OCI-M1 (cell line): ENCODE measurements around the gene BLCAP.
A peak's percentile ranks its signal among the peaks of the same experiment; 100 is the strongest.
"Not testable (repeated sequence)": the region's sequence is repeated elsewhere in the genome, so short reads cannot be mapped to it uniquely, and the experiment has no call there.

Experiments
- DNase-seq: peaks from one replicate; lab custom pipeline; 2025; lab: John Stamatoyannopoulos, UW

BLCAP gene, protein sequence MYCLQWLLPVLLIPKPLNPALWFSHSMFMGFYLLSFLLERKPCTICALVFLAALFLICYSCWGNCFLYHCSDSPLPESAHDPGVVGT

DNA sequence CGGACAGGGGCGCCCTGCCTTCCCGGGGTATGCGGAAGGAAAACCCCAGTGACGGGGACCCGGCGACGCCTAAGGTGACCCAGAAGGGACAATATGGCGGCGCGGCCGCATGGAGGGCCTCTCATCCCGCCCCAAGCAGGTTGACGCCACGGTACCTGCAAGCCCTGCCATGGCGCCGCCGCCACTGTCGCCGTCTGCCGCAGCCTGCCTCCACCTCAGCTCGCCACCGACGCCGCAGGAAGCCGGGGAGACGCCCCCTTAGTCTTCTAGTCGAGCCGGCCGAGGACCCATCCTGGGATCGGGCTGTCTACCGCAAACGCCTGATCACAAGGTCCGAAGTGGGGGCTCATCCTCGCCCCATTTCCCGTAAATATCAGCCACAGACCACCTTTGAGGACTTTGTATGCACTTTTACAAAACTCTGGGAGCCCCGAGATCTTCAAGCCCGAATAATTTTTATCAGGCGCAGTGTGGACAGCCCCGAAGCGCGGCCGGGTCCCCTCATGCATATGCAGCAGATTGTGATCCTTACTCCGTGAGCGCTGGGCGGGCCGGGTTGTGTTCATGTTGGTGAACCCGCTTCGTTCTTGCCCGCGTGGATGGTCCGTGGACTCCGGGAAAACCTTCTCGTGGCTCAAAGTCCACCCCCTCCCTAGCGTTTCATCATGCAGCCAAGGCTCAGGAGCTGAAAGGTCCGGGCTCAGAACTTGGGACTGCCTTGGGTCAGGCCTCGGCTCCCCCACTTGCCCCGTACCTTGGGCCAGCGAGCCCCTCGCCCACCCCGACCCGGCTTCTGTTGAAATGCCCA lies at the start of gene BLCAP:
TSS of gene BLCAP (minus strand) at position 239 of the 808 bp plus-strand sequence. CDS start 8,702 bp downstream, outside the sequence.
- peak; percentile 96 for DNase-seq

DNA sequence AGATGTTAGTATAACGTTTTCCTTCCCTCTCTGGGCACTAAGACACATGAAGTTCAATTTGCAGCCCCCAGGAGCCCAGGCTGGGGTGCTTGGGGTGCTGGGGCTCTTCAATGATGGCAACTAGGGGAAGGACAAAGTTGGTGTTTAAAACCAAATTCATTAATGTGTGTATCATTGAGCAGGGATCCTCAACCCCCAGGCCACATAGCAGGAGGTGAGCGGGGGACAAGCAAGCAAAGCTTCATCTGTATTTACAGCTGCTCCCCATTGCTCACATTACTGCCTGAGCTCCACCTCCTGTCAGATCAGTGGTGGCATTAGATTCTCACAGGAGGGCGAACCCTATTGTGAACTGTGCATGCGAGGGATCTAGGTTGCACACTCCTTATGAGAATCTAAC lies 49.8 kb upstream of the BLCAP start:
- DNase-seq: not testable (repeated sequence)

DNA sequence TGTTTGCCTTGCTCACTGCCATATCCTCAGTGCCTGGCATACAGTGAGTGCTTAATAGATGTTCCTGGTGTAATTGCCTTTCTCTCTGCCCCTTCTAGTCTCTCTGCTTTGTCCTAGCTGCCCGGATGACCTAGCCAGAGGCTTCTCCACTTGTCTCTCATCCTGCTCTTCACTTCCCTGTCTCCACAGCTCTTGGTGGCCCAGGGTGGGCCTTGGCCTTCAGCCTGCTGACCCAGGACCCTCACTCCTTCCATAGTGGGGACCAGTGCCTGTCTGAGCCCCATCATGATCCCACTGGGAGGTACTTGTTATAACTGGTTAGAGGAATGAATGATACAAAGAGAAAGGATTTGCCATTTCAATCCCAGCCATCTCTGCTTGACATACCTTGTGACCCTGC lies 49.2 kb upstream of the BLCAP start:
- no peak for DNase-seq

DNA sequence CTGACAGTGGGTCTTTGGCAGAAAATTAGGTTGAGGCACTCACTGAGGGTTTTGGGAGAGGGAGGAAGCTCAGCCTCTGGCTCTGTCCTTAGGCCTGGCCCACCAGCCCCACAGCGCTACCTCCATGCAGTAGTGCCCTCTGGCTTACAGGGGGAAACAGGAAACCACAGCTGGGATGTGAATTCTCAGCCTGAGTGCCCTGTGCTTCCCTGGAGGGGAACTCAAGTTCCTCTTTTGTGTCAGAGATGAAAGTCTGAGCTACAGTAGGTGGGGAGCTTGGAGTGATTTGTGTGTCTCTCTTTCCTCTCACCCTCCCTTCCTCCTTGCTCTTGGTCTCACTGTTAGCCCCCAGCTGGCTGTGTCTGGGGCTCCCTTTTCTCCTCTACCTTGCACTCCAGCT lies 48.2 kb upstream of the BLCAP start:
- peak; percentile 65 for DNase-seq

DNA sequence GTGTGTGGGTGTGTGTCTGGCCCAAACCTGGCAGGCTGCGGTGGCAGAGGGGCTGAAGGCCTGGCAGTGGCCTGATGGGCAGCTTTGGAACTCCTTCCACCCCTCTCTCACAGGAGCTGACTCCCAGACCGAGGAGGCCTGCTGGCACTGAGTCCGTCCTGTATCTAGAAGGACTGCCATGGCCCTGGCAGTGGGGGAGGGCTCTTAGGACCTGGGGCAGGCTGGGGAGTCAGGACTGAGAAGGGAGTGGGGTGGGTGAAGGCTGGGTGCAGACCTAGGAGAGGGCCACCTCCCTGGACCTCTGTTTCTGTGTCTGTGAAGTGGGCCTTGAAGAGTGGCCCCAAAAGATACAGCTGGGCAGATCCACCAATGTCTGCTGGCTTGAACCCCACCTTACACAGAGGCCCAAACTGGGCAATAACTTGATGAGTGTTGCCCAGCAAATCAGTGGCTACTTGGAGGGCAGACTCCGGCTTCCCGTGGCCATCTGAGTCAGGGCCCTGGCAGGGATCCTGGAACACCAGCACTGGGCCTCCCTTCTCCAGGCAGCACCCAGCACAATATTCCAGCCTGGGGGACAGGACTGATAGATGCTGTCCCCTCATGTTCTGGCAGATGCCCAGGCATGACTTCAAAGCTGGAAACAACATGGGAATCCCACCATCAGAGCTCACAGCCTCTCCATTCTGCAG lies 46.7 kb upstream of the BLCAP start:
- no peak for DNase-seq

DNA sequence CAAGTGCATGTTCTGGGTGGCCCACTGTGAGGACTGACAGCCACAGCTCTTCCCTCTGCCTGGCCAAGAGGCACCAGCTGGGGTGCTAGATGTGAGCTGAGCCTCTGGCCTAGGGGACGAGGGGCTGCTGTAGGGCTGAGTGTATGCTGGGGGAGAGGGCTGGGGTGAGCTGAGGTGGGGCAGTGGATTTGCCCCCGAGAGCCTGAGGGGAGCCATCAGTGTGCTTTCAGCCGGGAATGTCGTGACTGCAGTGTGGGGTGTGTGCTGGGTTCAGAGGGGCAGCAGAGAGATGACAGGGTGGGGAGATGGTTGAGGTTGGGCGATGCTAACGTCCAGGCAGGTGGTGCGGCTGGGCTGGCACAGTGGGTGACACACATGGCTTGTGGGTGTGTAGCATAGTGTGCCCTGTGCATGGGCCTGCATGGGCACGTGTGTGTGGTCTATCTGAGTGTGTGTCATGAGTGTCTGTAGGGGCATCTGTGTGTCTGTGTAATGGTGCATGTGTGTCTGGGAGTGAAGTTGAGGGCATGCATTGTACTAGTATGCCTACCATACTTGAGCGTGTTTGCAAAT lies 46.0 kb upstream of the BLCAP start:
- DNase-seq: no peak

DNA sequence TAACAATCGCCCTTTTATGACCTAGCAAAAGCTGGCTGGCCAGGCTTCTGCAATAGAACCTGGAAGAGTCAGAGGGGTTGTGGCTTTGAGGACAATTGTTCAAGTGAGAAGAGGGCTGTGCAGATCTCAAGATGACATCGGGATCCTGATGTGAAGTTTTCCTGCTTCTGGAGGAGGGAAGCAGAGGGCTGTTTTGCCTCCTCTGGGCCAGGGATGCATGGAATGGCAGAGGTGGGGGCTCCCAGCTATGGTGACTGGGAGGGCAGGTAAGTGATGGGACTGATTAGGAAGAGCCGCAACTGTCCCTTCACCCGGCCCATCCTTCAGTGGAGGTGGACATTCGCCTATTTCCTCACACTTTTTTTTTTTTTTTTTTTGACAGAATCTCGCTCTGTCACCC lies 43.4 kb upstream of the BLCAP start:
- no peak for DNase-seq

DNA sequence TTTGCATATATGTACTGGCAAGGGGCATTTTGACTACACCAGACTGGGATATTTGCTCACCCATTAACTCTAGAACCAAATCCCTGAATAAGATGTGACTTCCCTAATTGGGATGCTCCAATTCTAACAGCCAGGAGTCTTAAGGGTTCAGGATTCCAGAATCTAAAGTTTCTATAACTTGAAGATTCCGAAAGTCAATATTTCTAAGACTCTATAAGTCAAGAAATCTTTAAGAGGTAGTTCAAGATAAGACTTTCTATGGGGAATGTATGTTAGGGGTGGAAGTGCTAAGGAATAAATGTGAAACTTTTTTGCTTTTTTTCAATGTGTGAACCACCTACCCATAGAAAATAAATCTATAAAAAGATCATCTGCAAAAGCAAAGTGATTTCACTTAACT lies 42.7 kb upstream of the BLCAP start:
- DNase-seq: no peak

DNA sequence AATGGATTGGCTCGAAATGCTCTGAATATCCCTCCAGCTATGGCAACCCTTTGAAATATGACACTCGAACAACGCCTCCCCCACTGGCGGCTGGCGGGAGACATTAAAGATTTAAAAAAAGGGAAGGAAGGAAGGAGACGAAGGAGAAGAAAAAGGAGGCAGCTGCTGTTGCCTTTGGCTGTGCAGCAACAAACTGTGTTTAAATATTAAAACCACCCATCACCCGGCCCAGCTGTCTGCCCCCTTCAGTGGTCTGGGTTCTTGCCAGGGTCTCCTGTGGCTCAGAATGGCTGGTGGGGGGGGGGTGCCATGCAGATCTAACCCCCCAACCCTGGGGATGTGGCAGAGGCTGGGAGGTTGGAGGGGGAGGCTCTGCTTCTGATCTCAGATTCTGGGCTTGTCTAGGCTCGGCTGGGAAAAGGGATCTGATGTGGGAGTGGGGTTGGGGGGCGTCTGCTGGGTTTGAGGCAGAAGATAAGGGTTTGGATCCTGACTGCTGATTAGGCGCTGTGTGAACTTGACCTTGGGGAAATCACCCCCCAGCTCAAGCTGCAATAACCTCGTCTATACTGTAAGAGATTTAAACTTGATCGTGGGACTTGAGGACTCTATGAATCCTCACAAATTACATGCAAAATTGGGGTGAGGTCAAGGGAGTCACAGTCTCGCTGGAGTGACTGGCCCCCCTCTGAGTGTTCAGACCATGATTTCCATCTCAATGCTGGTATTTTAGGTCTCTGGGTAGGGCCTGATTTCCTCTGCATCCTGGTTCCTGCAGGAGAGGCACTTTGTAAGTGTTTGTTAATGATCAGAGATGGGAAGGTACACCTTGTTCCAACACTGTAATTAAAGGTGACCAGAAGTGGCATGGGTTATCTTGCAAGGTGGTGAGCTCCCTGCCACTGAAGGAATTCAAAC lies 40.3 kb upstream of the BLCAP start:
- DNase-seq: peak; percentile 87

DNA sequence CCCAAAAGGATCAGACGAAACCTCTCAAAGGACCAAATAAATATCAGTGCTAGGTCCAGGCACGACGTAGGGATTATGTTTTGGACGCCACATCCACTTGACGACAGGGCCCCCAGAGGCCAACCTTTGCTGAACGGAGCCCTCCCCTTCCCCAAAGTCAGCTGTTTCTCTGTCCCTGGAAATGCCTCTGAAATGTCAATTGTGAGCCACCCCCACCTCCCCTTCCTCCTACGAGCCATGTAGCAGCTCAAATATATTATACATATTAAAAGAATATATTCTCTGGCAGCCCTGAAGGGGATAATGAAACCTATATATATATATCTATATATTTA lies 39.6 kb upstream of the BLCAP start:
- no peak for DNase-seq

DNA sequence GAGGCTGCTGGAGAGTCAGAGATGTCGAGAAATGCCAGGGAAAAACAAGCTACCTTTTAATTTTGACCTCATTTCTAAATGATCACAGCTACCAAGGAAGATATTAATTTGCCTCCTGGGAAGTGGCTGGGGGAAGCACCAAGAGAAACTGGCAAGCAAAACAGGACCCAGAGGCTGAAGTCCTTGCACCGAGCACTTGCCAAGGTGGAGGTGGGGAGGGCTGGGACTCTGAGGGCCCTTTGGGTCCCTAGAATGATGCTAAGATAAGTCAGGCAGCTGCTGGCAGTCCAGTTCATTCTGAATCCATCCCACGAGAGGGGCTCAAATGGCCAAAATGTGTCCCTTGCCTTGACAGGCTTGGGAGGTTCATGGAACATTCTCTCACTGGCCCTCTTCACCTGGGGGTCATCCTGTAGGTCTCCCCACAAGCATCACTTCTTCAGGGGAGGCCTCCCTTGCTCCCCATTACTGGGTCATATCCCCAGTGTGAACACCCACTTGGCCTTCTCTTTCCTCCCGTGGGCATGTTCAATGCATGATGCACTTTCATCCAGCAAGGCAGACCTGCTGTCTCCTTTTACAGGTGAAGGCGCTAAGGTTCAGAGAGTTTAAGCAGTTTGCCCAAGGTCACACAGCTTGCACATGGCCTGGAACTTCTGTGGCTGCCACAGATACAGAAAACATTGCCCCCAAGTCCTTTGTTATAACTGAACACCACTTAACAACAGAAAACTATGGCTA lies 39.1 kb upstream of the BLCAP start:
- DNase-seq: no peak

DNA sequence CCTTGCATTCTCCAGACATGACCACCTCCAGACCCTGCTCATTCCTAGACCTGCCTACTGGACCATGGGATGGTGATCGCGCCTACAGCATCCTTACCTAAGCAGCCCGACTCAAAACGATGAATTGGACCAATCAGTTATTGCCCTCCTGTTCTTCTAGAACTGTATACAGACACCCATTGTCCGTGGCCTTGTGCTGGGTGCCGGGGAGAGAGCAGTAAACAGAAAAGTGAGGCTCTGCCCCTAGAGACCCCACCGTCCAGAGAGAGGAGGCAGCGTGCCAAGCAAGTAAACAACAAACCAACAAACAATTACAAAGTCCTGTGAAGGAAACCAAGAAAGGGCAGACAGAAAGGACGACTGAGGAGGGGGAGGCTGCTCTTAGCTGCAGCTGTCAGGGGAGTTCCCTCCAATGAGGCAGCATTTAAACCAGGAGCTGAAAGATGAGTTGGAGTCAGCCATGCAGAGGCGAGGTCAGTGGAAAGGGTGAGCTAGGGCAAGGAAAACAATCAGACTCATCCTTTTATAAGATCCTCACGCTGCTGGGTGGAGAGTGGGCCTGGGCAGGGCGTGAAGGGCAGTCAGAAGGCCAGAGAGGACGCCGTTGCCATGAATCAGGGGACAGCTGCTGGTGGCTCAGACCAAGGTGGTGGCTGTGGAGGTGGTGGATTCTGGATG lies 37.6 kb upstream of the BLCAP start:
- no peak for DNase-seq

DNA sequence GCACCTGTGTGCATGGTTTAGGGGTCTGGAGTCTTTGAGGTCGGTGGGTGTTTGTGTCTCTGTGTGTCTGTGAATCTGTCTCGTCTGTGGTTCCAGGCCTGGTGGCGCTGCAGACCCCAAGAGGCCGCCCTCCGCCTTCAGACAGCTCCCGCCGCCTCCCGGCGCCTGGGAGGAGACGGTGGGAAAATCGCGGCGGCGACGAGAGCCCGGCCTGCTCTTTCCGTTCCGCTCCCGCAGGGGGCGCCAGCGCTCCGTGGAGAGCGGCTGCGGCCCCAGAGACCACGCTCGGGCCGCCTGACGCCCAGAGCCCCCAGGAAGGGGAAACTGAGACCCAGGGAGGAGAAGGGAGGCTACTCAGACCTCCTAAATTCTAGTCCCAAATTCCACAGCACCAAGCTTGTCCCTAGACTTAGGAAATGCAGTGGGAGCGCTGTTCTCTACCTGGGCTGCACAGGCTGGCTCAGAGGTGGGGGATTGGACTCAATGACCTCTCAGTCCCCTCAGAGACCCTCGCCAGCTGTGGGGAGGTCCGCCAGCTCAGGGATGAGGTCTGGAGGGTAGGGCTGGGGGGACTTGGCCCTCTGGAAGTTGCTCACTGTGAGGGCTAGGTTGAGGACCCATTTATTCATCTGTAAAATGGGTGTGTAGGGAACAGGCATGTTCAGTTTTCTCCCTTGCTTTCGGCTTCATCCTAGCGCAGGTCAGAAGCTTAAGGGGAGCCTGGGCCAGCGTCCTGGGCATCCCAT lies 36.9 kb upstream of the BLCAP start:
- peak; percentile 67 for DNase-seq

DNA sequence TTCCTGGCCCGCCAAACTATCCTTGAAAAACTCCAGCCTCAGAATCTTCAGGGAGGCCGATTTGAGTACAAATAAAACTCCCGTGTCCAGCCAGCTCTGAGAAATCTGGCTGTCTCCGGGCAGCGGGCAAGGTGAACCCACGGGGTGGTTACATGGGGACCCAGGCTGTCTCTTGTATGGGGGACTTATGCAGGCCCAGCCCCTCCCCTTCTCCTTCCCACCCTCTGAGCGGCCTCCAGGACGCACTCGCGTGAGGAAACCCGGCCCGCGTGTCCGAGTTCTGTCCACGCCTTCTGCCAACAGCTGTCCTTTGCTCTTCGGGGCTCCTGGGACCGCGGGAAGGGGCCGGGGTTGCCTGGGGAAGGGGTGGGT lies 36.3 kb upstream of the BLCAP start:
- DNase-seq: no peak

DNA sequence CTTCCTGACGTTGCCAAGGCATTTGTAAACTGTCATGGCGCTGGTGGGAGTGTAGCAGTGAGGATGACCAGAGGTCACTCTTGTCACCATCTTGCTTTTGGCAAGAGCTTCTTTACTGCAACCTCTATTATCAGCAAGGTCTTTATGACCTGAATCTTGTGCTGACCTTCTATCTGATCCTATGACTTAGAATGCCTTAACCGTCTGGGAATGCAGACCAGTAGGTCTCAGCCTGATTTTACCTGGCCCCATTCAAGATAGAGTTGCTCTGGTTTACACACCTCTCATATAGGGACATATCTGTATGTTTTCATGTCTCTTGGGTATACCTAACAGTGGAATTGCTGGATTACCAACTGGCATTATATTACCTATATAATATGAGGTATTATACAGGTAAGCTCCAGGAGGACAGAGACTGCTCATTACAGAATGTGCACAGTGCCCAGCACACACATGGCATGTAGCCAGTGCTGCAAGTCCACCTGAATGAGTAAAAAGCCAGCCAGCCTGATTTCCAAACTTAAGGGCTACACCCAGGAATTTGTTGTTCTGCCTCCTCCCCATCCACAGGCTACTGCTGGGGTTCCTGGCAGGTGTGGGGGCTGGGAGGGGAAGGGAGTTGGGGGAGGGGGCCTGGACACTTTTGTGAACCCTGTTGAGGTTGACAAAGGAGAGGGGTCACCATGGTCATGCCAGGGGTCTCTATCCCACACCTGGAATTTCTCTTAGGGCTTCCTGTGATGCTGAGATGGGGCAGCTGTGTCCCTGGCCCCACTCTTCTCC lies 35.2 kb upstream of the BLCAP start:
- DNase-seq: no peak

DNA sequence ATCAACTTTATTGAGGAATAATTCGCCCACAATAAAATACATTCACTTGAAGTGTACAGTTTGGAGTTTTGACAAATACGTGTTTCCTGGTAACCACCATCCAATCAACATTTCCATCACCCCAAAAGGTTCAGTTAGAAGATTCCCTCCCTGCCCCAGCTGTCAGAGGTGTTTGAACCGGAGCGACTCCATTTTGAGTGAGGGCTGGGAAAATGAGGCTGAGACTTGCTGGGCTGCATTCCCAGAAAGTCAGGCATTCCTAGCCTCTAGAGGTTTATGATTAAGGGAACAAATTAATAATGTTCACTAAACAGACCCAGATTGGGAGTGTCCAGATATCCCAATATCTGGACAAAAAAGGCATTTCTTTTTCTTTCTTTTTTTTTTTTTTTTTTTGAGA lies 33.0 kb upstream of the BLCAP start:
- no peak for DNase-seq

DNA sequence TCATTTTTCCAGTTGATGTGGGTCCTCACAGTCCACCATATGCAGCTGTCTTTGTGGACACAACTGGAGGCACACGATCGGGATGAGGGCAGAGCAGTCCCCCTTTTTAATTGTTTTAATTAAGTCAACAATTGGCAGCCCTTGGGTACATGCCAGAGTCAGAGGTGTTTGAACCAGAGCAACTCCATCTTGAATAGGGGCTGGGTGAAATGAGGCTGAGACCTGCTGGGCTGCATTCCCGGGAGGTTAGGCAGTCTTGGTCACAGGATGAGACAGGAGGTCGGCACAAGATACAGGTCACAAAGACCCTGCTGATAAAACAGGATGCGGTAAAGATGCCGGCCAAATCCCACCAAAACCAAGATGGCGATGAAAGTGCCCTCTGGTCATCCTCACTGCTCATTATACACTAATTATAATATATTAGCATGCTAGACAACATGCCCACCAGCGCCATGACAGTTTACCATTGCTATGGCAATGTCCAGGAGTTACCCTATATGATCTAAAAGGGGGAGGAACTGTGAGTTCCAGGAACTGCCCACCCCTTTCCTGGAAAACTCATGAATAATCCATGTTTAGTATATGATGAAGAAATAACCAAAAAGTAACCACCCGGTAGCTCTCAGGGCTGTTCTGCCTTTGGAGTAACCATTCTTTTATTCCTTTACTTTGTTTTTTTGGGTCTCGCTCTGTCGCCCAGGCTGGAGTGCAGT lies 31.8 kb upstream of the BLCAP start:
- peak; percentile 78 for DNase-seq

DNA sequence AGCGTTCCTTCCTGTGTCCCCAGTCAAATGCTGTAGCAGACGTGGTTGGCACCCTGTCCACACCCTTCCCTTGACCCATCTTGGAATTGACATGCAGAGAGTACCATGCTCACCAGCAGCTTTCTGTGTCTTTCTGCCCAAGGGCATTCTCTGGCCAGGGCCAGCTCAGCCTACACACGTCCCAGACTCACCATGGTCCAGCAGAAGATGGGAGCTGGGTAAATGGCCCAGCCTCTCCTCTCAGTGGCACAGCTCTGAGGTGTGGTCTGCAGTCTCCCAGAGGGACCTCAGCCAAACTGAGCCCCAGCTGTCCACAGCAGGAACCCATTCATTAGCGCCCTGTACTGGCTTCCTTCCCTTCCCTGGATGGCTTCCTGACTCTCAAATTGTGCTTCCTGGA lies 31.1 kb upstream of the BLCAP start:
- DNase-seq: no peak

DNA sequence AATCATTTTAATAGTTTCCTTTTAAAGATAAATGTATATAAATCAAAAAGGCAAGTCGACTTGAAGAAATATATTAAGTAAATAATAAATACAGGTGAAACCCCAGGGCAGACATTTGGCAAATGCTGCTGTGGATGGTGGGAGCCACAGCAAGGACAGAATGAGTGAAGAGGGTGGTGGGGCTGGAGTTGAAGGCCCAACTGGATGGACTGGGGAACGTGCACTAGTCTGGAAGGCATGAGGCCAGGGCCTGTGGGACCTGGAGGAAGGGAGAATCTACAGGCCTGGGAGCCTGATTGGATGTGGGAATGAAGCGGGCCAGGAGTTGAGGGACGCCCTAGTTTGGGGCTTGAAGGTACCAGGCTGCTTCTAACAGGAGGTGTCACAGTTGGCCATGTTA lies 30.6 kb upstream of the BLCAP start:
- DNase-seq: no peak
